ENCODE results near the gene GKAP1.

Gene GKAP1

DNA sequence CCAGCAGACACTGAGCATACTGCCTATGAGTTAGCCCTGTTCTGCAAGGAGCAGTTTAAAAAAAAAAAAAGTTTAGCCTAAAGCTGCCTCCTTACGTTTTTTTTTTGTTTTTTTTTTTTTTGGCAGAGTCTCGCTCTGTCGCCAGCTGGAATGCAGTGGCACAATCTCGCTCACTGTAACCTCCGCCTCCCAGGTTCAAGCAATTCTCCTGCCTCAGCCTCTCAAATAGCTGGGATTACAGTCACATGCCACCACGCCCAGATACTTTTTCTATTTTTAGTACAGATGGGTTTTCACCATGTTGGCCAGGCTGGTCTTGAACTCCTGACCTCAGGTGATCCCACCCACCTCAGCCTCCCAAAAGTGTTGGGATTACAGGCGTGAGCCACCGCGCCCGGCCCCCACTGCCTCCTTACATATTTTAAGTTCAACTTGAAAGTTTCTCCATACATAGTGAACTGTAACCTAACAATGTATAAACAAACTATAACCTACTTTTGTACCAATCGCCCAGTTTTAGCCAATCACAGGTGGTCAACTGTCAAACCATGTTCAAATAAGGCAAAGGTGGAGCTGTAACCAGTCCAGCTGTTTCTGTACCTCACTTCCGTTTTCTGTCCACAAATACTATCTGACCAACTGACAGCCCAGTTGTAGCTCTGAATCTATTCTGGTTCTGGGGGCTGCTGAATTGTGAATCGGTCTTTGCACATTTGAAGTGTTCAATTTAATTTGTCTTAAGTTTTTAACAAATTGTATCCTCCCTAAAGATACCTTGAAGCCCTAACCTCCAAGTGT, 17.1 kb downstream of the GKAP1 start:
- no peak overlapping the region for H3K27ac ChIP-seq (ENCODE audit: low read depth, low read length, severe bottlenecking)
- H3K36me3 ChIP-seq (ENCODE audit: control insufficient read depth, insufficient read depth, low read length), result no peaks in the 10 kb centered on the region
- no peak overlapping the region for H3K4me3 ChIP-seq (ENCODE audit: extremely low read depth, insufficient read depth, low read length, poor library complexity, severe bottlenecking)
- H3K9me3 ChIP-seq (ENCODE audit: control insufficient read depth, low read length), result no peaks in the 10 kb centered on the region
- H3K4me1 ChIP-seq (ENCODE audit: control insufficient read depth, insufficient read depth, low read length, poor library complexity, severe bottlenecking), result no peaks in the 10 kb centered on the region
- 88 to 97% methylated on average over 10 of the region's 13 CpGs for WGBS, 2 experiments (ENCODE audit: insufficient coverage in 2 of 2)

DNA sequence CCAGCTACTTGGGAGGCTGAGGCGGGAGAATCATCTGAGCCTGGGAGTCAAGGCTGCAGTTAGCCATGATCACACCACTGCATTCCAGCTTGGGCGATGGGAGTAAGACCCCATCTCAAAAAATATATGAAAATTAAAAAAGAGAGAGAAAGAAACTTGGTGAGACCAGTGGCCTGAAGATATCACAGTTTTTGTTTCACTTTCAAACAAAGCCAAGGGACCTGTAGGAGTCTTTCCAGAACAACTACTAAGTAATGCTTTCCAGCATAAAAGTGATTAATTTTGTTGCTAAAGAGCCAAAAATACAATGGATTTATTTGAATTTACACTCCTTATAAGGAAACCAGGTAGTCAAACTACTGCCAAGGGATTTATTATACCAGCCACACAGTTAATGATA, 23.5 kb downstream of the GKAP1 start:
- Histone ChIP-seq H3K4me1 (ENCODE audit: control insufficient read depth, insufficient read depth, low read length, poor library complexity, severe bottlenecking) (no peaks in the 10 kb centered on the region), H3K9me3 (ENCODE audit: control insufficient read depth, low read length) (no peaks in the 10 kb centered on the region), H3K4me3 (ENCODE audit: extremely low read depth, insufficient read depth, low read length, poor library complexity, severe bottlenecking) (no peak overlapping the region), H3K36me3 (ENCODE audit: control insufficient read depth, insufficient read depth, low read length) (no peaks in the 10 kb centered on the region), H3K27ac (ENCODE audit: low read depth, low read length, severe bottlenecking) (no peak overlapping the region)
- 63% methylated on average over 1 of the region's 2 CpGs; no CpG with 5 or more reads in 1 of the 2 experiments for WGBS, 2 experiments (ENCODE audit: insufficient coverage in 2 of 2)

DNA sequence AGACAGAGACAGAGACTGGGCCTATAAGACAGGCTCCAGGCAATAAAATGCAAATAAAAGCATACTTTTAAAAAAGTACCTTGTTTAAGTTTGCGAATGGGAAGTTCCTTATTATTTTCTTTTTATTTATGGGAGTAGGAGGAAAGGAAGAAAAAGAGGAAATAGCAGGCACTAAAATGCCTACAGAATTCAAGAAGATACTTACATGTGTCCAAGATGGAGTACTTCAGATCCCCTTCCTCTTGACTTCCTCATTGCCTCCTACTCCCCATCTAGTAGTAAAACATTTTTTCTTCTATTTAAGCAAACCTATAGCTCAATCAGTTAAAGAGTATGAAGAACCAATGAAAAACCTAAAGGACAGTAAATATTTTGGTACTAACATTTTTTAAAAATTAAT, 24.8 kb downstream of the GKAP1 start:
- no peaks in the 10 kb centered on the region for H3K36me3 ChIP-seq (ENCODE audit: control insufficient read depth, insufficient read depth, low read length)
- no CpG with 5 or more reads among the region's 1 CpG for WGBS, 2 experiments (ENCODE audit: insufficient coverage in 2 of 2)
- no peaks in the 10 kb centered on the region for H3K9me3 ChIP-seq (ENCODE audit: control insufficient read depth, low read length)
- no peaks in the 10 kb centered on the region for H3K4me1 ChIP-seq (ENCODE audit: control insufficient read depth, insufficient read depth, low read length, poor library complexity, severe bottlenecking)
- no peak overlapping the region for H3K27ac ChIP-seq (ENCODE audit: low read depth, low read length, severe bottlenecking)
- H3K4me3 ChIP-seq (ENCODE audit: extremely low read depth, insufficient read depth, low read length, poor library complexity, severe bottlenecking), result no peak overlapping the region

DNA sequence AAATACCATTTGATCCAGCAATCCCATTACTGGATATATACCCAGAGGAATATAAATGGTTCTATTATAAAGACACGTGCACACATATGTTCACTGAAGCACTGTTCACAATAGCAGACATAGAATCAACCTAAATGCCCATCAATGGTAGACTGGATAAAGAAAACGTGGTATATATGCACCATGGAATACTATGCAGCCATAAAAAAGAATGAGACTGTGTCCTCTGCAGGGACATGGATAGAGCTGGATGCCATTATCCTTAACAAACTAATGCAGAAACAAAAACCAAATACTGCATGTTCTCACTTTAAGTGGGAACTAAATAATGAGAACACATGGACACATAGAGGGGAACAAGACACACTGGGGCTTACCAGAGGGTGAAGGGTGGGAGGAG, 39.4 kb downstream of the GKAP1 start:
- Histone ChIP-seq H3K4me1 (ENCODE audit: control insufficient read depth, insufficient read depth, low read length, poor library complexity, severe bottlenecking) (no peaks in the 10 kb centered on the region), H3K27ac (ENCODE audit: low read depth, low read length, severe bottlenecking) (no peak overlapping the region), H3K36me3 (ENCODE audit: control insufficient read depth, insufficient read depth, low read length) (no peaks in the 10 kb centered on the region), H3K9me3 (ENCODE audit: control insufficient read depth, low read length) (no peaks in the 10 kb centered on the region), H3K4me3 (ENCODE audit: extremely low read depth, insufficient read depth, low read length, poor library complexity, severe bottlenecking) (no peak overlapping the region)
- WGBS, 2 experiments (ENCODE audit: insufficient coverage in 2 of 2), result no CpG with 5 or more reads among the region's 2 CpGs

DNA sequence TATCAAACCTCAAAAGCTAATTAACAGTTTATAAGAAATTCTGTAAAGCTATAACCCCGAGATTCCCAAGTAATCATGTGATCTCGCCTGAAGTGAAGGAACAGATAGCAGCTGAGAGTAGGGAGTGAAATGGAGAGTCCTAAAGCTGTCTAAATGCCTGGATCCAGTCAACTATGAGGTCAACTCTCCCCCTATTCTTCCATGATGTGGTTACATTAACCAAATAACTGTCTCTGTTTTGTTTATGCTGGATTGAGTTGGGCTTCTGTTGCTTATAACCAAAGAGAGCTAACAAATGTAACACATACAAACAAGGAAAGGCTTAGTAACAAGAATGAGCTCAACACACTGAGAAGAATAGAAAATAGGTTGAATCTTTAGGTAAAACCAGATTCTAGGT, 41.6 kb downstream of the GKAP1 start:
- no CpG with 5 or more reads among the region's 2 CpGs for WGBS, 2 experiments (ENCODE audit: insufficient coverage in 2 of 2)
- no peaks in the 10 kb centered on the region for H3K4me1 ChIP-seq (ENCODE audit: control insufficient read depth, insufficient read depth, low read length, poor library complexity, severe bottlenecking)
- no peak overlapping the region for H3K4me3 ChIP-seq (ENCODE audit: extremely low read depth, insufficient read depth, low read length, poor library complexity, severe bottlenecking)
- H3K36me3 ChIP-seq (ENCODE audit: control insufficient read depth, insufficient read depth, low read length), result no peaks in the 10 kb centered on the region
- no peak overlapping the region for H3K27ac ChIP-seq (ENCODE audit: low read depth, low read length, severe bottlenecking)
- H3K9me3 ChIP-seq (ENCODE audit: control insufficient read depth, low read length), result no peaks in the 10 kb centered on the region

DNA sequence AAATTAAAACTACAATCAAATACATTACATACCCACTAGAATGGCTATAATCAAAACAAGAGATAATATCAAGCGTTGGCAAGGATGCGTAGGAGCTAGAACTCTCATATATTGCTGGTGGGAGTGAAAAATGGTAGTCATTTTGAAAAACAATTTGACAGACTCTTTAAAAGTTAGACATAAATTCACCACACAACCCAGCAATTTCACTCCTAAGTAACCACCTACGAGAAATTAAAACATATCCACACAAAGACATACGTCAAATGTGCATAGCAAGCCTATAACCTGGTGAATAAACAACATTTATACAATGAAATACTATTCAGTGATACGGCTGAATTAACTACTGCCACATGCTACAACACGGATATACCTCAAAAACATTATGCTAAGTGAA, 44.7 kb downstream of the GKAP1 start:
- no peaks in the 10 kb centered on the region for H3K9me3 ChIP-seq (ENCODE audit: control insufficient read depth, low read length)
- H3K36me3 ChIP-seq (ENCODE audit: control insufficient read depth, insufficient read depth, low read length), result no peaks in the 10 kb centered on the region
- H3K4me3 ChIP-seq (ENCODE audit: extremely low read depth, insufficient read depth, low read length, poor library complexity, severe bottlenecking), result no peak overlapping the region
- H3K27ac ChIP-seq (ENCODE audit: low read depth, low read length, severe bottlenecking), result no peak overlapping the region
- 84% methylated on average over 4 of the region's 6 CpGs; no CpG with 5 or more reads in 1 of the 2 experiments for WGBS, 2 experiments (ENCODE audit: insufficient coverage in 2 of 2)
- no peaks in the 10 kb centered on the region for H3K4me1 ChIP-seq (ENCODE audit: control insufficient read depth, insufficient read depth, low read length, poor library complexity, severe bottlenecking)

DNA sequence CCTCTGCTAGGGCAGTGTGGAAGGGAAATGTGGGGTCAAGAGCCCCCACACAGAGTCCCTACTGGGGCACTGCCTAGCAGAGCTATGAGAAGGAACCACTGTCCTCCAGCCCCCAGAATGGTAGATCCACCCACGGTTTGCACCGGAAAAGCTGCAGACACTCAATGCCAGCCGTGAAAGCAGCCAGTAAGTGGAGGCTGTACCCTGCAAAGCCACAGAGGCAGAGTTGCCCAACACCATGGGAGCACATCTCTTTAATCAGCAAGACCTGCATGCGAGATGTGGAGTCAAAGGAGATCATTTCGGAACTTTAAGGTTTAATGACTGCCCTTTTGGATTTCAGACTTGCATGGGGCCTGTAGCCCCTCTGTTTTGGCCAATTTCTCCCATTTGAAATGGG, 52.2 kb downstream of the GKAP1 start:
- Histone ChIP-seq H3K4me3 (ENCODE audit: extremely low read depth, insufficient read depth, low read length, poor library complexity, severe bottlenecking) (no peak overlapping the region), H3K36me3 (ENCODE audit: control insufficient read depth, insufficient read depth, low read length) (no peaks in the 10 kb centered on the region), H3K27ac (ENCODE audit: low read depth, low read length, severe bottlenecking) (no peak overlapping the region), H3K4me1 (ENCODE audit: control insufficient read depth, insufficient read depth, low read length, poor library complexity, severe bottlenecking) (no peaks in the 10 kb centered on the region), H3K9me3 (ENCODE audit: control insufficient read depth, low read length) (no peaks in the 10 kb centered on the region)
- WGBS, 2 experiments (ENCODE audit: insufficient coverage in 2 of 2), result 86 to 94% methylated on average over 5 of the region's 5 CpGs

DNA sequence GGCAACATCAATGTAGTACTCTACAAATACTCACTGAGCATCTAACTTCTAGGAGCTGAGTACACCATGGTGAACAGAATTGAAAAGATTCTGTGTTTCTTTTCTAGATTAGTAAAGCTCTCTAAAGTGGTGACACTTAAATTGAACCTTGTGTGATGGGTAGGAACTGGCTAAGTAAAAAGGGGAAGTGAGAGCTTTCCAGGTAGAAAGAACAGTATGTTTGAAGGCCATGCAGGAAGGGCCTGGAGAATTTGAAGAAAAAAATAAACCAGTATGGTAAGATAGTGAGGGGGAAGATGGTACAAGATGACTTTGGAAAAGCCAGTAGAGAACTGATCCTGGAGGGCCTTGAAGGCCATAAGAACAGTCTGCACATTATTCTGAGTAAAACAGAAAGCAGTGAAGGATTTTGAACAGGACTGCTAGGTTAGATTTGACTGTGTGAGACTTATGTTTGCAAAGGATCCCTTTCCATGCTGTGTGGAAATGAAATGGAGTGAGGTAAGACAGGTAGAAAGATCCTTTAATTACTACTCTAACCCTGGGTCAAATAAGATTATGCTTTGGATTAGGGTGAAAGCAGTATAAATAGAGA, 63.1 kb downstream of the GKAP1 start:
- Histone ChIP-seq H3K4me3 (ENCODE audit: extremely low read depth, insufficient read depth, low read length, poor library complexity, severe bottlenecking) (no peak overlapping the region), H3K27ac (ENCODE audit: low read depth, low read length, severe bottlenecking) (no peak overlapping the region), H3K9me3 (ENCODE audit: control insufficient read depth, low read length) (no peaks in the 10 kb centered on the region), H3K4me1 (ENCODE audit: control insufficient read depth, insufficient read depth, low read length, poor library complexity, severe bottlenecking) (no peaks in the 10 kb centered on the region), H3K36me3 (ENCODE audit: control insufficient read depth, insufficient read depth, low read length) (no peaks in the 10 kb centered on the region)

DNA sequence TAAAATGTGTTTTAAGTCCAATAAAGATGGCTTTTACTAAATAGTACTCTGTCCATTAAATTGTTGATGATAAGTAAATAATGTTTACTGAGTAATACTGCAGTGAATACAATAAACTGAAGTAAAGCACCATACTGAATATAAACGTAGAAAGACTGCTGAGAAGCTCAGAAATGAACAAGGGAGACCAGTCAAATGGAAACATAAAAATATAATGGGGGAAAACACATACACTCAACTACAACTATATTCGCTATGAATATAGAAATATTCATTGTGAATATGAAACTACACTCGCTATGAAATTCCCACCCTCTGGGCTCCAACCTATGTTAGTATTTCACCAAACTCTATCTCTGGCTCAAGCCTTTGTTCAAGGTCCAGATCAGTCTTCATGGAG, 67.9 kb downstream of the GKAP1 start:
- Histone ChIP-seq H3K9me3 (ENCODE audit: control insufficient read depth, low read length) (no peaks in the 10 kb centered on the region), H3K36me3 (ENCODE audit: control insufficient read depth, insufficient read depth, low read length) (no peaks in the 10 kb centered on the region), H3K4me3 (ENCODE audit: extremely low read depth, insufficient read depth, low read length, poor library complexity, severe bottlenecking) (no peak overlapping the region), H3K27ac (ENCODE audit: low read depth, low read length, severe bottlenecking) (no peak overlapping the region), H3K4me1 (ENCODE audit: control insufficient read depth, insufficient read depth, low read length, poor library complexity, severe bottlenecking) (no peaks in the 10 kb centered on the region)
- WGBS, 2 experiments (ENCODE audit: insufficient coverage in 2 of 2), result no CpG with 5 or more reads among the region's 3 CpGs

DNA sequence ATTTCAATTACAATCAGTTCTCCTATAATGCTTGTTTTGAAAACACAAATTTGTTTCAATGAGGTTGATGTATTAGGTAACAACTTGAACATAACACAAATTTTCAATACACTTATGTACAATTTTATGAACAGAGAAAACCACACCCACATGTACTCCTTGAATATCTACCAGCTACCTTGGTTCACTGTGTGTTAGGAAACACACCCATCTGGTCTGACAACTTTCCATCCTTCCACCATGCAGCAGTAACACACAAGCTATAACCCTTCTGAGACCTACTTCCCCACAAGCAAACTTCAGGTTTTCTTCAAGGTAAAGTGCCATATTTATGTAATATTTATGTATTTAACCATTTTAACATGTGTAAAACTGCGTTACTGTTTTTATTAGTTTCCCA, 73.4 kb downstream of the GKAP1 start:
- WGBS, 2 experiments (ENCODE audit: insufficient coverage in 2 of 2), result no CpG with 5 or more reads among the region's 1 CpG
- Histone ChIP-seq H3K36me3 (ENCODE audit: control insufficient read depth, insufficient read depth, low read length) (no peaks in the 10 kb centered on the region), H3K4me3 (ENCODE audit: extremely low read depth, insufficient read depth, low read length, poor library complexity, severe bottlenecking) (no peak overlapping the region), H3K27ac (ENCODE audit: low read depth, low read length, severe bottlenecking) (no peak overlapping the region), H3K9me3 (ENCODE audit: control insufficient read depth, low read length) (no peaks in the 10 kb centered on the region), H3K4me1 (ENCODE audit: control insufficient read depth, insufficient read depth, low read length, poor library complexity, severe bottlenecking) (no peaks in the 10 kb centered on the region)

DNA sequence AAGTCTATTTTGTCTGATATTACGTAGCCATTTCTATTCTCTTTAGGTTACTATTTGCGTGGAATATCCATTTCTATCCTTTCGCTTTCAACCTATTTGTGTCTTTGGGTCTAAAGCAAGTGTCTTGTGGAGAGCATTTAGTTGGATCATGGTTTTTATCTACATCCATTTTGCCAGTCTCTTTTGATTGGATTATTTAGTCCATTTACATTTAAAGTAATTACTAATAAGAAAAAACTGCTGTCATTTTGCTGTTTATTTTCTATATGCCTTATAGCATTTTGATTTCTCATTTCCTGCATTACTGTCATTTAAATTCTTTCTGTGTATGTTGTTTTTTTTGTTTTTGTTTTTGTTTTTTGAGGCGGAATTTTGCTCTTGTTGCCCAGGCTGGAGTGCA, 83.8 kb downstream of the GKAP1 start:
- 80% methylated on average over 1 of the region's 4 CpGs; no CpG with 5 or more reads in 1 of the 2 experiments for WGBS, 2 experiments (ENCODE audit: insufficient coverage in 2 of 2)
- H3K9me3 ChIP-seq (ENCODE audit: control insufficient read depth, low read length), result no peaks in the 10 kb centered on the region
- no peak overlapping the region for H3K27ac ChIP-seq (ENCODE audit: low read depth, low read length, severe bottlenecking)
- H3K4me1 ChIP-seq (ENCODE audit: control insufficient read depth, insufficient read depth, low read length, poor library complexity, severe bottlenecking), result no peaks in the 10 kb centered on the region
- no peaks in the 10 kb centered on the region for H3K36me3 ChIP-seq (ENCODE audit: control insufficient read depth, insufficient read depth, low read length)
- H3K4me3 ChIP-seq (ENCODE audit: extremely low read depth, insufficient read depth, low read length, poor library complexity, severe bottlenecking), result no peak overlapping the region
